Measurements from ENCODE around the gene ENOX1.
"Not testable (repeated sequence)": the region's sequence is repeated elsewhere in the genome, so short reads cannot be mapped to it uniquely, and the experiment has no call there.

The ENOX1 gene

DNA sequence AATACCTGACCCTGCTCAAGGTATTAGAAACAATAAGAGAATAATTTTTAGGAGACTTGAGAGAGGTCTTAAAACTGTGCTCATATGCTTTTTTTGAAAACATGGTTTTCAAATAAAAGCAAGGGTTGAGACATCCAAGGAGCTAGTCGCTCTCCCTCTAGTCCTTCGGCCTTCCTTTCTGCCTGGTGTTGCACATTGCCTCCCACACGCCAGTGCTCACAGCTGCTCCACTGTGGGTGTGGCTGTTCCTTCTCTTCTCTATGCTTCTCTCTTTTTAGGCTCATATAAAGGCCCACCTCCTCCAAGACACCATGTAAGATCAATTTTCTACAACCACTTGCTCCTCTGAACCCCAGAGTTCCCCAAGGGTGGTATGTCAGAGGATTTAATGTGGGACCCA is 352.6 kb downstream of the ENOX1 start:
- Histone ChIP-seq H3K27me3 (ENCODE audit: control insufficient read depth, insufficient read depth, low read length) (no peaks in the 10 kb centered on the region), H3K4me3 (ENCODE audit: low read length) (no peak overlapping the region), H3K36me3 (ENCODE audit: control insufficient read depth, insufficient read depth, low read length) (no peaks in the 10 kb centered on the region), H3K9ac (ENCODE audit: low read length) (no peak overlapping the region), H3K4me1 (ENCODE audit: control insufficient read depth, insufficient read depth, low read length) (peaks cover 3% of the 10 kb centered on the region), H3K27ac (ENCODE audit: low read depth, low read length) (no peak overlapping the region)

DNA sequence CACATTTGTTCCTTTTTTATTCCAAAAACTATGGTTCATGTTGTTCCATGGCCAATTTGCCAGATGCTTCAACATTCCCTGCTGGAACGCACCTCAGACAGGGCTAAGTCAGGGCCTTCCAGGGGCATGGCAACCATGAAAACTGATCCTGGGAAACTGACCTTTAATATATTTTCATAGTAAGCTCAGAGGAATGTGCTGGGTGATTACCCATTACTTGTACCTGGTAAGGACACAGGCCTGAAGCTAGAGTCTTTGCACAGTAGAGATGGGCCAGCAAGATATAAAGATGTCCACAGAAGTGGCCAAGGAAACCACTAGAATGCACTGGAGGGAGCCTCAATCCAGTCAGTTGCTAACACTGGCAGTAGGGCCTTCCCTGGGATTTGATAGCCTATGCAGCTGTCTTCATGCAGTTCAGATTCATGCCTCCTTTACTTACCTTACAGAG is 353.1 kb downstream of the ENOX1 start:
- Histone ChIP-seq H3K4me1 (ENCODE audit: control insufficient read depth, insufficient read depth, low read length) (peaks cover 4% of the 10 kb centered on the region), H3K4me3 (ENCODE audit: low read length) (no peak overlapping the region), H3K27ac (ENCODE audit: low read depth, low read length) (no peak overlapping the region), H3K36me3 (ENCODE audit: control insufficient read depth, insufficient read depth, low read length) (no peaks in the 10 kb centered on the region), H3K9ac (ENCODE audit: low read length) (no peak overlapping the region), H3K27me3 (ENCODE audit: control insufficient read depth, insufficient read depth, low read length) (no peaks in the 10 kb centered on the region)

DNA sequence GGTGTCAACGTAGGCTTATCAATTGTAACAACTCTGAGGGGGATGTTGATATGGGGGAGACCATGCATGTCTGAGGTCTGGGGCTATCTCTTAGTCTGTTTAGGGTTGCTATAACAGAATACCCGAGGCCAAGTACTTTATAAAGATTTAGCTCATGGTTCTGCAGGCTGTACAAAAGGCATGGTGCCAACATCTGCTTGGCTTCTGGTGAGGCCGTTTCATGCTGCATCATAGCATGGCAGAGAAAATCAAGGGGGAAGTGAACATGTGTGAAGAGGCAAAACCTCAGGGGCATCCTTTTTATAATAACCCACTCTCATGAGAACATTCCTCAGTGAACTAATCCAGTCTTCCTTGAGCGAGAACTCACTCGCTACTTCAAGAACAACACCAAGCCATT is 353.8 kb downstream of the ENOX1 start:
- Histone ChIP-seq H3K4me1 (ENCODE audit: control insufficient read depth, insufficient read depth, low read length) (peaks cover 4% of the 10 kb centered on the region), H3K27me3 (ENCODE audit: control insufficient read depth, insufficient read depth, low read length) (no peaks in the 10 kb centered on the region), H3K27ac (ENCODE audit: low read depth, low read length) (no peak overlapping the region), H3K9ac (ENCODE audit: low read length) (no peak overlapping the region), H3K36me3 (ENCODE audit: control insufficient read depth, insufficient read depth, low read length) (no peaks in the 10 kb centered on the region), H3K4me3 (ENCODE audit: low read length) (no peak overlapping the region)

DNA sequence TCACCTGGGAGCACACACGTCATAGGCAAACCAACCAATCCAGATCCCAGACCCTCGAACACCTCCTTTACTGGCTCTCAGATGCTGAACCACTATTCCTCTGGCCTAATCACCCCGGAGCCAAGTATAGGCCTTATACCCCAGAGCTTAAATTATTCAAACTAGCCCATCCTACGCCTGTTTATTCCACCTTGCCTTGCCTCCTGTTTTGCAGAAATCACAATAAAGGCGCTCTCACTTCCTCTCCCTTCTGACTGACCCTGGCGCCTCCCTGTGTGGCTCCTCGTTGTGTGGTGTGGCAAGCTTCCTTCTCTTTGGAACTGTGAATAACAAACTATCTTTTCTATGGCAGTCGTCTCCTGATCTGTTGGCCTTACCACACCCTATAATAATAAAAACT is 354.9 kb downstream of the ENOX1 start:
- H3K27ac ChIP-seq (ENCODE audit: low read depth, low read length) = no peak overlapping the region
- no peak overlapping the region for H3K9ac ChIP-seq (ENCODE audit: low read length)
- no peaks in the 10 kb centered on the region for H3K27me3 ChIP-seq (ENCODE audit: control insufficient read depth, insufficient read depth, low read length)
- H3K4me3 ChIP-seq (ENCODE audit: low read length) = no peak overlapping the region
- peaks cover 4% of the 10 kb centered on the region for H3K4me1 ChIP-seq (ENCODE audit: control insufficient read depth, insufficient read depth, low read length)
- no peaks in the 10 kb centered on the region for H3K36me3 ChIP-seq (ENCODE audit: control insufficient read depth, insufficient read depth, low read length)

DNA sequence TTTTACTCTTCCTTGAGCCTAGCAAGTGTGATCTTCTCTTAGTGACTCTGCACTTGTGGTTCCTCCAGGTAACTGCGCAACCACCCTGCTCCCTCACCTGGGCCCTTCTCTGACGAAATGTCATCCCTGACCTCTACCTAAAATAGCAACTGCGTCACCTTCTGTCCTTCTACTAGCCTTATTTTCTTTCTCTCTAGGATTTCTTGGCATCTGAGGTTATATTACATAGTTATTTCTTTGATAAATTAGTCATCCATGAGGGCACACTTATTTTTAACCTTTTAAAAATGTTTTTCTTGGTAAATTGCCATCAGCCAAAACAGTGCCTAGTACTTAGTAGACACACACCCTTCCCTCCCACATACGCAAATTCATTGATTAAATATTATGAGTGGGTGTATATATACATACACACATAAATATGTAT is 355.5 kb downstream of the ENOX1 start:
- H3K9ac ChIP-seq (ENCODE audit: low read length) = no peak overlapping the region
- H3K27ac ChIP-seq (ENCODE audit: low read depth, low read length) = no peak overlapping the region
- peaks cover 7% of the 10 kb centered on the region for H3K4me1 ChIP-seq (ENCODE audit: control insufficient read depth, insufficient read depth, low read length)
- H3K36me3 ChIP-seq (ENCODE audit: control insufficient read depth, insufficient read depth, low read length) = no peaks in the 10 kb centered on the region
- no peak overlapping the region for H3K4me3 ChIP-seq (ENCODE audit: low read length)
- no peaks in the 10 kb centered on the region for H3K27me3 ChIP-seq (ENCODE audit: control insufficient read depth, insufficient read depth, low read length)

DNA sequence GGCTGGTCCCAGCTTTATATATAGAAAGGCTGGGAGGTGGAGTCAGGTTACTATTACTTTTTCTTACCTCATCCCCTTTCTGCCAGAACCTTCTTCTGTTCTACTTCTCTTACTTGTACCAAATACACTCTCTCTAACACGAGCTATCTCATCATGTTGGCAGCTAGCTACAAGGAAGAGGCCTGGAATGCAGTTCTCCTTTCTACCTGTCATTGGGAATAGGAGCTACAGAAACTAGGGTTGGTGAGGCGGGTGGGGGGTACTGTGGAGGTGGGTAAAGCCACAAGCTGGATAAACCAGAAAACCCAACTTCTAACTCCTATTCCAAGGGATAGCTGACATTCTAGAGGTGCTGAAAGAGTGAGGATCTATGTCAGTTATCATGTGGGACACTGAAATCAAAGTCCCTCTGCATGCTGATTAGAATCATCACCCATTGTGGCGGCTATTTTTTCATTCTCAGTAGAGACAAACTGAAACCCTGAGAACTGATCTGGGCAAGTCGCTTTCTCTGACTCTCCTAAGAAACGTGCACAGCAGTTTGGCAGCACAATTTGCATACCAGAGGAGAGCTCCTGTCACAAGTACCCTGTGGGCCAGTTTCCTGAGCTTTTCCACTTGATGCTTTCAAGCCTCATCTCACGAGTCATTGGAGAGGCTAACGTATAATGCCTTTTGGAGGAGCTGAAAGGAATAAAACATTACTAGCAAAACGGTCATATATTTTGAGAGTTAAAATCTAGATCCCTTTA is 358.1 kb downstream of the ENOX1 start:
- Histone ChIP-seq H3K4me3 (ENCODE audit: low read length) (no peak overlapping the region), H3K4me1 (ENCODE audit: control insufficient read depth, insufficient read depth, low read length) (peaks cover 10% of the 10 kb centered on the region), H3K27ac (ENCODE audit: low read depth, low read length) (no peak overlapping the region), H3K9ac (ENCODE audit: low read length) (no peak overlapping the region), H3K27me3 (ENCODE audit: control insufficient read depth, insufficient read depth, low read length) (no peaks in the 10 kb centered on the region), H3K36me3 (ENCODE audit: control insufficient read depth, insufficient read depth, low read length) (no peaks in the 10 kb centered on the region)

DNA sequence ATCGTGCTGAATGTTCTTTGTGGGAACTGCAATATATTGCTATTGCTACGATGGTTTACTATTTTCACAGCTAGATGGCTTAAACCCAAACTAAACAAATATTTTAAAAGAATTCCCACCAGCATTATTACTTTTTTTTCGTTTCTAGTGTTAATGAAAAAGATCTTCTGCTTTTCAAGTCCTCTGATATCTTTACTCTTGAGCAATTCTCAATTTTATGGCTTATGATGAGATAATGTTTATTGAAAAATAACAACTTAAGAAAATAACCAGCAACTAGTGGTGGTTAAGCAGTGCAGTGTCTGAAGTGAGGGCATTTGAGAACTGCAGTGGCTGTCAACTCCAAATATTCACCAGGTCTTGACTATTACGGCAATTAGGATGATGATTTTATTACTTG is 360.4 kb downstream of the ENOX1 start:
- H3K27me3 ChIP-seq (ENCODE audit: control insufficient read depth, insufficient read depth, low read length) = no peaks in the 10 kb centered on the region
- peaks cover 18% of the 10 kb centered on the region for H3K4me1 ChIP-seq (ENCODE audit: control insufficient read depth, insufficient read depth, low read length)
- H3K36me3 ChIP-seq (ENCODE audit: control insufficient read depth, insufficient read depth, low read length) = no peaks in the 10 kb centered on the region
- no peak overlapping the region for H3K9ac ChIP-seq (ENCODE audit: low read length)
- no peak overlapping the region for H3K4me3 ChIP-seq (ENCODE audit: low read length)
- no peak overlapping the region for H3K27ac ChIP-seq (ENCODE audit: low read depth, low read length)

DNA sequence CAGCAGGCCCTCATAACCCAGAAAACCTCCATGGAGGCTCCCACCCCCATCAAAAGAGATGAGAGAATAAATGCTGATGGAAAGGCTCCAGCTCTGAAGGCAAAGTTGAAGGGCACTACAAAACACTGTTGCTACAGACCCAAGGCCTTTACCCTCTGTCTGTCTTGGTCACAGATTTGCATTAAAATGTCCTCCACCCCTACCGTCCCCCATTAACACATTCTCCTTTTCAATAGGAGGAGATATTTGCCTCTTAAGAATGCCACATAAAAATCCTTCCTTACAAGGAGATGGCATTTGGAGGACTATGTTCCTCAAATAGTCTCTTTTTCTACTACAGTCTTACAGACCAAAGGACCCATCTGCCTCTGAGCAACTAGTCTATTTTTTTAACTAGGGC is 361.5 kb downstream of the ENOX1 start:
- H3K9ac ChIP-seq (ENCODE audit: low read length) = no peak overlapping the region
- H3K36me3 ChIP-seq (ENCODE audit: control insufficient read depth, insufficient read depth, low read length) = no peaks in the 10 kb centered on the region
- no peaks in the 10 kb centered on the region for H3K27me3 ChIP-seq (ENCODE audit: control insufficient read depth, insufficient read depth, low read length)
- H3K4me1 ChIP-seq (ENCODE audit: control insufficient read depth, insufficient read depth, low read length) = peaks cover 18% of the 10 kb centered on the region
- H3K4me3 ChIP-seq (ENCODE audit: low read length) = no peak overlapping the region
- no peak overlapping the region for H3K27ac ChIP-seq (ENCODE audit: low read depth, low read length)

DNA sequence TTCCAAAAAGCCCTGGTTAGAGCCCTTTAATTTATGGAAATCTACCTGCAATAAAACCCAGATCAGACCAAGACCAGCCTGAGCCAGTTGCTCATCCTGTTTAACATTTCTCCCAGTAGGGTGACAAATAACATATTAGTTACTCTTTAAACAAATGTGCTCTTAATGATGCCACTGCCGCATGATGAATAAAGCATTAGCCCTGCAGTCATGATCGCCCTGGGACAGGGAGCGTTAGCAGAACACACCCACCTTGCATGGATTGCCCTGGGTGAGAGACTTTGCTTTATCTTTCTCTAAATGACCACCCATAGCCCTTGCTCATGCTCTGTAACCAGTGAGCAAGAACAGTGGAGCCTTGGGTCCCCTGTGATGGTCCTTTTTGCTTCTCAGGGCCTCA is 362.4 kb downstream of the ENOX1 start:
- H3K27me3 ChIP-seq (ENCODE audit: control insufficient read depth, insufficient read depth, low read length) = no peaks in the 10 kb centered on the region
- no peak overlapping the region for H3K9ac ChIP-seq (ENCODE audit: low read length)
- peaks cover 17% of the 10 kb centered on the region for H3K4me1 ChIP-seq (ENCODE audit: control insufficient read depth, insufficient read depth, low read length)
- no peak overlapping the region for H3K27ac ChIP-seq (ENCODE audit: low read depth, low read length)
- H3K36me3 ChIP-seq (ENCODE audit: control insufficient read depth, insufficient read depth, low read length) = no peaks in the 10 kb centered on the region
- no peak overlapping the region for H3K4me3 ChIP-seq (ENCODE audit: low read length)

DNA sequence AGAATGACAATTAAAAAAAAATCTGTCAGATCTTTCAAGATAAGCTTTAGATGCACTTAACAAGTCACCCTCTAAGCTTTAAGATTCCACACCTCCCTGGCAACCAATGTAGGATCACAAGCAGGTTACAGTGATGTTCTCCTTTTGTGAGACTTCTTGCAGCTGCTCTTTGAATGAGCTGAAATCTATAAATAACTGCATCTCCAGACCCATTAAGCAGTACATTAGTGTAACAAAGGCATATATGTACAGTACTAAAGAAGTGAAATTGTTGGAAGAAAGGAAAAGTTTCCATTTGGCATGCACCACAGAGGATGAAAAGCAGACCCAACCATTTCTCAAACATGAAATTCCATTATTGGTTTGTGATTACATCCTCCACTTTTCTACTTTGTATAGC is 364.7 kb downstream of the ENOX1 start:
- no peak overlapping the region for H3K9ac ChIP-seq (ENCODE audit: low read length)
- no peak overlapping the region for H3K27ac ChIP-seq (ENCODE audit: low read depth, low read length)
- no peak overlapping the region for H3K4me3 ChIP-seq (ENCODE audit: low read length)
- no peaks in the 10 kb centered on the region for H3K36me3 ChIP-seq (ENCODE audit: control insufficient read depth, insufficient read depth, low read length)
- no peaks in the 10 kb centered on the region for H3K27me3 ChIP-seq (ENCODE audit: control insufficient read depth, insufficient read depth, low read length)
- H3K4me1 ChIP-seq (ENCODE audit: control insufficient read depth, insufficient read depth, low read length) = peaks cover 14% of the 10 kb centered on the region

DNA sequence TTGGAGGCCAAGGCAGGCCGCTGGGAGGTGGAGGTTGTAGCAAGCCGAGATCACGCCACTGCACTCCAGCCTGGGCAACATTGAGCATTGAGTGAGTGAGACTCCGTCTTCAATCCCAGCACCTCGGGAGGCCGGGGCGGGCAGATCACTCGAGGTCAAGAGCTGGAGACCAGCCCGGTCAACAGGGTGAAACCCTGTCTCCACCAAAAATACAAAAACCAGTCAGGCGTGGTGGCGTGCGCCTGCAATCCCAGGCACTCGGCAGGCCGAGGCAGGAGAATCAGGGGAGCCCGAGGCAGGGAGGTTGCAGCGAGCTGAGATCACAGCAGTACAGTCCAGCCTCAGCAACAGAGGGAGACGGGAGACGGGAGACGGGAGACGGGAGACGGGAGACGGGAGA is 369.9 kb downstream of the ENOX1 start:
- H3K9ac ChIP-seq (ENCODE audit: low read length); H3K27me3 ChIP-seq (ENCODE audit: control insufficient read depth, insufficient read depth, low read length); H3K36me3 ChIP-seq (ENCODE audit: control insufficient read depth, insufficient read depth, low read length); H3K4me1 ChIP-seq (ENCODE audit: control insufficient read depth, insufficient read depth, low read length); H3K27ac ChIP-seq (ENCODE audit: low read depth, low read length); H3K4me3 ChIP-seq (ENCODE audit: low read length): not testable (repeated sequence)

DNA sequence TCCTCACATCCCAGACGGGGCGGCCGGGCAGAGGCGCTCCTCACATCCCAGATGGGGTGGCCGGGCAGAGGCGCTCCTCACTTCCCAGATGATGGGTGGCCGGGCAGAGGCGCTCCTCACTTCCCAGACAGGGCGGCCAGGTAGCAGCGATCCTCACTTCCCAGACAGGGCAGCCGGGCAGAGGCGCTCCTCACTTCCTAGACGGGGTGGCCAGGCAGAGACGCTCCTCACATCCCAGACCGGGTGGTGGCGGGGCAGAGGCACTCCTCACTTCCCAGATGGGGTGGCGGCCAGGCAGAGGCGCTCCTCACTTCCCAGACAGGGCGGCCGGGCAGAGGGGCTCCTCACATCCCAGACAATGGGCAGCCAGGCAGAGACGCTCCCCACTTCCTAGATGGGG is 370.4 kb downstream of the ENOX1 start:
- H3K27me3 ChIP-seq (ENCODE audit: control insufficient read depth, insufficient read depth, low read length); H3K9ac ChIP-seq (ENCODE audit: low read length); H3K4me3 ChIP-seq (ENCODE audit: low read length); H3K4me1 ChIP-seq (ENCODE audit: control insufficient read depth, insufficient read depth, low read length); H3K36me3 ChIP-seq (ENCODE audit: control insufficient read depth, insufficient read depth, low read length); H3K27ac ChIP-seq (ENCODE audit: low read depth, low read length): not testable (repeated sequence)

DNA sequence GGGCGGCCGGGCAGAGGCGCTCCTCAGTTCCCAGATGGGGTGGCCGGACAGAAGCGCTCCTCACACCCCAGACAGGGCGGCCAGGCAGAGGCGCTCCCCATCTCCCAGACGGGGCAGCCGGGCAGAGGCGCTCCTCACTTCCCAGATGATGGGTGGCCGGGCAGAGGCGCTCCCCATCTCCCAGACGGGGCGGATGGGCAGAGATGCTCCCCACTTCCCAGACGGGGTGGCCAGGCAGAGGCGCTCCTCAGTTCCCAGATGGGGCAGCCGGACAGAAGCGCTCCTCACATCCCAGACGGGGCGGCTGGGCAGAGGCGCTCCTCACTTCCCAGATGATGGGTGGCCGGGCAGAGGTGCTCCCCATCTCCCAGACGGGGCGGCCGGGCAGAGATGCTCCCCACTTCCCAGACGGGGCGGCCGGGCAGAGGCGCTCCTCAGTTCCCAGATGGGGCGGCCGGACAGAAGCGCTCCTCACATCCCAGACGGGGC is 370.8 kb downstream of the ENOX1 start:
- H3K27ac ChIP-seq (ENCODE audit: low read depth, low read length); H3K9ac ChIP-seq (ENCODE audit: low read length); H3K36me3 ChIP-seq (ENCODE audit: control insufficient read depth, insufficient read depth, low read length); H3K27me3 ChIP-seq (ENCODE audit: control insufficient read depth, insufficient read depth, low read length); H3K4me3 ChIP-seq (ENCODE audit: low read length): not testable (repeated sequence)
- H3K4me1 ChIP-seq (ENCODE audit: control insufficient read depth, insufficient read depth, low read length) = peaks cover 11% of the 10 kb centered on the region

Data from rectal smooth muscle tissue (tissue), 1 donor.